Activated CD8-positive, alpha-beta T cell treated with anti-CD3 and anti-CD28 coated beads for 36 hours (primary cell): Measurements from ENCODE around the gene HINFP. TPM values are rescaled to one million over a fixed set of nuclear protein-coding genes. Genes with fewer than 3 reads are reported as not detected.
A peak's percentile ranks its signal among the peaks of the same experiment; 100 is the strongest.

Experiments used
- ATAC-seq: fragments of 200-7000 bp; cut with Tn5 transposase; one replicate; pipeline ENCODE4 v1.10.0; 2021; ENCODE audit warnings: mild to moderate bottlenecking, moderate library complexity
- CTCF ChIA-PET: fragments of 350-600 bp; sonication (Branson Sonifier 250); formaldehyde crosslinking; loops from one replicate; lab custom pipeline; 2021; ENCODE audit warnings: antibody characterized with exemption; lab: Charles Lee
- POLR2A ChIA-PET: fragments of 350-600 bp; sonication (Branson Sonifier 250); formaldehyde crosslinking; loops from one replicate; lab custom pipeline; 2021; ENCODE audit warnings: antibody characterized with exemption; lab: Charles Lee
- DNase-seq: peaks from one replicate; pipeline ENCODE4 v3.0.0-alpha.2; 2020
- H3K27ac Mint-ChIP-seq: one replicate; pipeline ENCODE4 v1.8.0; 2021; ENCODE audit warnings: mild to moderate bottlenecking, mixed read lengths
- H3K27me3 Mint-ChIP-seq: one replicate; pipeline ENCODE4 v1.8.0; 2021; ENCODE audit warnings: mixed read lengths
- H3K36me3 Mint-ChIP-seq: one replicate; pipeline ENCODE4 v1.8.0; 2021; ENCODE audit warnings: low read depth, mixed read lengths
- H3K4me1 Mint-ChIP-seq: one replicate; pipeline ENCODE4 v1.8.0; 2021; ENCODE audit warnings: low read depth, mixed read lengths
- H3K4me3 Mint-ChIP-seq: one replicate; pipeline ENCODE4 v1.8.0; 2021; ENCODE audit warnings: mild to moderate bottlenecking, moderate library complexity, mixed read lengths
- H3K9me3 Mint-ChIP-seq: one replicate; pipeline ENCODE4 v1.8.0; 2021; ENCODE audit warnings: mixed read lengths
- intact Hi-C: fragments of 100-400 bp; cut with micrococcal nuclease; formaldehyde crosslinking; loops from one replicate; pipeline ENCODE4 v1.10.0; 2022
- total RNA-seq, 2 experiments: library from RNA; stranded (reverse); gene quantifications; one replicate each; pipeline ENCODE4 v1.2.3, GENCODE V29; 2021
- TF ChIP-seq, protein P1 (sequence below): fragments of 200-600 bp; IDR thresholded peaks from one replicate; pipeline ENCODE4 v1.8.0; 2022; ENCODE audit warnings: antibody characterized with exemption, mild to moderate bottlenecking

Gene HINFP
- total RNA-seq, 2 experiments from 2014 or later, result 23.9 to 26.5 TPM

DNA sequence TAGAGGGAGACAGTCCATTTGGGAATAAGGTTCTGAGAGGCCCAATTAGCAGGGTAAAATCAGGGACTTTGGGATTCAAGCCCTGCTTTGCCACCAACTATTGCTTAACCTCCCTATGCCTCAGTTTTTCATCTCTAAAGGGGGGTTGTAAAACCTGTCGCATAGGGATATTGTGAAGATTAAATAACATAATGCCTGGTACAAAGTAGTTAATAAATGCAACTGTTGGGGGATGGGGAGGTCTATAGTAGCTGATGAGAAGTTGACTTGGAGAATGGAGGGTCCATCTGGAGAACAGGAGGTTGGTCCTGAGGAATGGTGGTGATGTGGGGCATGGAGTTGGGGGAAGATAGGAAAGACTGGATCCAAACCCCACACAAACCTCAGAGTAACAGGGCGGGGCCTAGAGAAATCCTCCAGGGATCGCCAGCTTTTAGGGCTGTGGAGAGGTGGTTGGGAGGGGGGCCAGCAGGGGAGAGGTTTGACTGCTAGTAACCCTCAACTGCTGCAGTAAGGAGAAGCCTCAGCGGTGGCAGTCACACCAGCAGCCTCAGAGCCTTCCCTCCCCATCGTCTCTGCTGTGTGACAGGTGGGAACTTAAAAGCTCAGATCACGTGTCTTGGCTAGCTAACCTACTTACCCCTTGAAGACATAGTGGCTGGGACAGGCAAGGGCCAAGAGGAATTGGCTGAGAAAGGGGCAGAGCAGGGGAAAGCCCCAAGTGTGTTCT is 26.4 kb downstream of the HINFP start:
- CTCF ChIA-PET, result interaction anchor here (1.1 to 1.5 kb wide), 3 partner anchors 22 to 176 kb away, joined by 3 to 7 read pairs (median 3); partner anchors contain the start of genes NLRX1 and VPS11
- POLR2A ChIA-PET, result interaction anchor here (0.6 to 0.7 kb wide), 2 partner anchors 30 to 63 kb away, joined by 3 read pairs; partner anchors contain the start of gene HMBS
- intact Hi-C loops, result no loop called here
- Mint-ChIP-seq H3K4me3 (peak overlapping the region; percentile 14), H3K27ac (no peak overlapping the region), H3K36me3 (no peaks in the 10 kb centered on the region), H3K9me3 (no peaks in the 10 kb centered on the region), H3K4me1 (peaks cover 12% of the 10 kb centered on the region), H3K27me3 (peaks cover 27% of the 10 kb centered on the region)
- ATAC-seq (peak; percentile 25), DNase-seq (peak; percentile 16)
- TF ChIP-seq, protein P1, sequence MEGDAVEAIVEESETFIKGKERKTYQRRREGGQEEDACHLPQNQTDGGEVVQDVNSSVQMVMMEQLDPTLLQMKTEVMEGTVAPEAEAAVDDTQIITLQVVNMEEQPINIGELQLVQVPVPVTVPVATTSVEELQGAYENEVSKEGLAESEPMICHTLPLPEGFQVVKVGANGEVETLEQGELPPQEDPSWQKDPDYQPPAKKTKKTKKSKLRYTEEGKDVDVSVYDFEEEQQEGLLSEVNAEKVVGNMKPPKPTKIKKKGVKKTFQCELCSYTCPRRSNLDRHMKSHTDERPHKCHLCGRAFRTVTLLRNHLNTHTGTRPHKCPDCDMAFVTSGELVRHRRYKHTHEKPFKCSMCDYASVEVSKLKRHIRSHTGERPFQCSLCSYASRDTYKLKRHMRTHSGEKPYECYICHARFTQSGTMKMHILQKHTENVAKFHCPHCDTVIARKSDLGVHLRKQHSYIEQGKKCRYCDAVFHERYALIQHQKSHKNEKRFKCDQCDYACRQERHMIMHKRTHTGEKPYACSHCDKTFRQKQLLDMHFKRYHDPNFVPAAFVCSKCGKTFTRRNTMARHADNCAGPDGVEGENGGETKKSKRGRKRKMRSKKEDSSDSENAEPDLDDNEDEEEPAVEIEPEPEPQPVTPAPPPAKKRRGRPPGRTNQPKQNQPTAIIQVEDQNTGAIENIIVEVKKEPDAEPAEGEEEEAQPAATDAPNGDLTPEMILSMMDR, result no peak

DNA sequence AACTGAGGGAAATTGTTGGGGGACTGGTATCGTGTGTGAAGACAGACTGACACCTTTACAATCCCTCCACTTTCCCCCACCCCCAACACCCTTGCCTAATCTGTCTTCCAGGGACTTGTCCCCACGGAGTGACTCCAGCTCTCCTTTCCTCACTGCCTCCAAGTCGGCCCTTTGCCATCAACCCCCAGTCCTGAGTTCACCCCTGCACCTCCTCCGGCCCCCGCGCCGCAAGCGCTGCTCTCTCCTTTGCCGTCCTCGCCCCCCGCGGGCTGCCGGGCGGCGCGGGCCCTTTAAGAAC is 27.3 kb downstream of the HINFP start:
- peaks cover 12% of the 10 kb centered on the region for H3K4me1 Mint-ChIP-seq
- H3K4me3 Mint-ChIP-seq, result peak overlapping the region; percentile 62
- H3K27ac Mint-ChIP-seq, result no peak overlapping the region
- ChIA-PET POLR2A (no interaction called here), CTCF (interaction anchor here (1.3 kb wide), 1 partner anchor 81 kb away, joined by 3 read pairs; the partner anchor contains the start of gene VPS11)
- TF ChIP-seq, protein P1, result no peak
- no peak for DNase-seq
- H3K27me3 Mint-ChIP-seq, result peaks cover 26% of the 10 kb centered on the region
- H3K9me3 Mint-ChIP-seq, result no peaks in the 10 kb centered on the region
- intact Hi-C loops, result no loop called here
- no peaks in the 10 kb centered on the region for H3K36me3 Mint-ChIP-seq
- ATAC-seq, result no peak

DNA sequence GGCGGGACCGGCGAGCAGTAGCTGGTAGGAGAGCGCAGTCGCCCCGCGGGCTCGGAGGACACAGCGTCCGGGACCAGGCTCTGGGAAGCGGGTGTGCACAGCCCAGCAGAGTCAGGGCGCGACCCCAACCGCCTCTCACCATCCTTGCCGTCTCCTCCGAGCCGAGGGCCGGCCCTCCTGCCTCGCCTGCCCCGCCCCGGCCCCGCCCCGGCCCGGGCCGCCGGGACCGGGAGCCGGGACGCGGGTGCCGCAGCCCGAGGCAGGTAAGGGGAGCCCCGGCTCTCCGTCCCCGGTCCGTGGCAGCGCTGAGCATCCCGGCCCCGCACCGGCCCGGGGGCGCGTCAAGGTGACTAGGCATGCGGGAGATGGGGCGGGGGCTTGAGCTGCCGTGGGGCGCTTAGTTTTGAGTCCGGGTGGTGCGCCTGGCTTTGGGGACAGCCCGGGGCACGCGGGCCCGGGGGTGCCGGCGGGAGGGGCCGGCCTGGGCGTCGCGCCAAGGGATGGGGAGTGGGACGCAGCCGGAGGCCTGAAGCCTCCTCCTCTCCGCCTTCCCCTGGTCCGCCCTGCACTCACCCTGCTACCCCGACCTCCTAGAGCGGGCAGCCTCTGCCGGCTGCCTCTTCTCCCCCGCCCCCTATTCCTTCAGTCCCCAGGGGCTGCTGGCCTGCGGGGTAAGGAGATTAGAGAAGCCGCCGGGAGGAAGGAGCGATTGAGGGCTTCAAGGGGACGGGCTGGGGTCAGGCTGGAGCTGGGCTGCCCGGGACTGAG is 27.8 kb downstream of the HINFP start, which contains the start of gene ABCG4:
Gene ABCG4, plus strand, starts transcription at position 35 of the 768 bp plus-strand sequence. CDS start 914 bp downstream, outside the sequence.
- ChIA-PET CTCF (interaction anchor here (0.6 to 1.3 kb wide), 2 partner anchors 47 to 81 kb away, joined by 3 read pairs; partner anchors contain the start of gene VPS11), POLR2A (interaction anchor here (1.1 kb wide), 1 partner anchor 26 kb away, joined by 4 read pairs; no protein-coding TSS in a partner anchor)
- H3K9me3 Mint-ChIP-seq, result no peaks in the 10 kb centered on the region
- peak; percentile 56 for ATAC-seq
- intact Hi-C loops, result no loop called here
- no peak within 1 kb of the TSS for H3K27ac Mint-ChIP-seq
- peak within 1 kb of the TSS; percentile 62 for H3K4me3 Mint-ChIP-seq
- TF ChIP-seq, protein P1, result no peak
- peaks cover 12% of the 10 kb centered on the region for H3K4me1 Mint-ChIP-seq
- H3K36me3 Mint-ChIP-seq, result no peaks in the 10 kb centered on the region
- DNase-seq, result peak; percentile 29
- H3K27me3 Mint-ChIP-seq, result peaks cover 26% of the 10 kb centered on the region

DNA sequence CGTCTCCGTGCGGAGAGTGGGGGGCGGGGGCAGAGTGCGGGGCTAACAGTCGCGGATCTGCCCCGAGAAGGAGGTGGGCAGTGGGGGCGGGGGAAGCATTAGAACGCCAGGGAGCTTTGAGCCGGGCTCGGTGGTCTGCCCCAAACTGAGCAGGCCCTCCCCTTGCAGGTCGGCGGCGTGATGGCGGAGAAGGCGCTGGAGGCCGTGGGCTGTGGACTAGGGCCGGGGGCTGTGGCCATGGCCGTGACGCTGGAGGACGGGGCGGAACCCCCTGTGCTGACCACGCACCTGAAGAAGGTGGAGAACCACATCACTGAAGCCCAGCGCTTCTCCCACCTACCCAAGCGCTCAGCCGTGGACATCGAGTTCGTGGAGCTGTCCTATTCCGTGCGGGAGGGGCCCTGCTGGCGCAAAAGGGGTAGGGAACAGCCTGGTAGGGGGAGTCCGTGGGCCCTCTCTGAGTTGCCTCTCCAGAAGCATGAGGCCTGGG is 28.5 kb downstream of the HINFP start:
- DNase-seq, result no peak
- TF ChIP-seq, protein P1, result no peak
- Mint-ChIP-seq H3K4me1 (peaks cover 12% of the 10 kb centered on the region), H3K9me3 (no peaks in the 10 kb centered on the region), H3K4me3 (peak overlapping the region; percentile 8), H3K36me3 (no peaks in the 10 kb centered on the region), H3K27me3 (peaks cover 26% of the 10 kb centered on the region), H3K27ac (no peak overlapping the region)
- ChIA-PET POLR2A (interaction anchor here (0.6 to 1.1 kb wide), 3 partner anchors 19 to 379 kb away, joined by 3 to 4 read pairs (median 3); partner anchors contain the start of gene NLRX1), CTCF (interaction anchor here (0.6 to 1.4 kb wide), 2 partner anchors 15 to 47 kb away, joined by 3 read pairs; no protein-coding TSS in a partner anchor)
- intact Hi-C loops, result no loop called here
- no peak for ATAC-seq
